K562 (cell line): ENCODE measurements around the gene OR2D2. TPM values are rescaled to one million over a fixed set of nuclear protein-coding genes. Genes with fewer than 3 reads are reported as not detected.

Source experiments
- ATAC-seq: fragments of 200-7000 bp; cut with Tn5 transposase; 3 replicates; pipeline ENCODE4 v1.9.1; 2020; ENCODE audit warnings: moderate library complexity
- BruUV-seq: library from RNA; stranded (reverse); fragments of 400-500 nt; replicated peaks from 2 replicates; lab custom pipeline; 2021; lab: Mats Ljungman, UMichigan
- CTCF ChIA-PET: fragments of 300-600 bp; formaldehyde crosslinking; extraction: SDS; loops from one replicate; lab custom pipeline; 2021; ENCODE audit warnings: low intra/inter-chr PET ratio; lab: Yijun Ruan, JAX
- POLR2A ChIA-PET: fragments of 300-600, 350-650 bp; sonication (Branson Sonifier 250); formaldehyde crosslinking; extraction: SDS; loops from one replicate; lab custom pipeline; 2021; ENCODE audit warnings: antibody characterized with exemption, inconsistent platforms; lab: Yijun Ruan, JAX
- DNase-seq, 4 experiments: peaks; one replicate each; pipeline versions ENCODE4 v3.0.0 to v3.0.0-alpha.2; 2011 to 2018; ENCODE audit warnings: low spot score in 3 of 4, mixed read lengths in 3 of 4; ENCODE audit errors: extremely low read depth in 1 of 4
- FAIRE-seq: peaks from 2 replicates; lab custom pipeline; 2011; peaks lifted over from hg19 to GRCh38; lab: Jason Lieb, UNC
- H2AFZ ChIP-seq: 2 replicates; pipeline ENCODE4 v1.6.0; 2011; ENCODE audit warnings: low read depth, low read length, control low read depth, inconsistent platforms
- H3K27ac ChIP-seq: fragments of 200-600 bp; 3 replicates; pipeline ENCODE4 v1.8.0; 2011; ENCODE audit warnings: low read depth, mild to moderate bottlenecking, control low read depth, inconsistent platforms, low read length, moderate library complexity, mixed read lengths; ENCODE audit errors: extremely low read depth
- H3K27me3 ChIP-seq, 2 experiments: fragments of 300-600 bp in 1 of 2; 2 replicates in 1 of 2; 3 replicates in 1 of 2; pipeline versions ENCODE4 v1.6.0 to v1.8.0; 2011; ENCODE audit warnings: inconsistent platforms in 2 of 2, low read length in 2 of 2, mild to moderate bottlenecking in 1 of 2, mixed read lengths in 1 of 2, moderate library complexity in 1 of 2; ENCODE audit not compliant: control insufficient read depth in 2 of 2, insufficient read depth in 2 of 2
- H3K36me3 ChIP-seq: fragments of 300-600 bp; 3 replicates; pipeline ENCODE4 v1.8.0; 2011; ENCODE audit warnings: mild to moderate bottlenecking, low read length, inconsistent platforms; ENCODE audit not compliant: control insufficient read depth, insufficient read depth
- H3K4me1 ChIP-seq, 2 experiments: fragments of 200-600 bp in 1 of 2; replicated peaks in 1 of 2; 2 replicates in 1 of 2; 3 replicates in 1 of 2; pipeline versions ENCODE4 v1.5.1 to v1.8.0; 2011; ENCODE audit warnings: inconsistent platforms in 2 of 2, low read length in 2 of 2, mild to moderate bottlenecking in 1 of 2, mixed read lengths in 1 of 2, moderate library complexity in 1 of 2; ENCODE audit not compliant: control insufficient read depth in 2 of 2, insufficient read depth in 2 of 2
- H3K4me2 ChIP-seq: 2 replicates; pipeline ENCODE4 v1.6.1; 2011; ENCODE audit warnings: low read length, control low read depth, inconsistent platforms, mixed read lengths; ENCODE audit not compliant: insufficient read depth
- H3K4me3 ChIP-seq: fragments of 200-600 bp; sonication (generic), shearing (Covaris generic); 2 replicates; pipeline ENCODE4 v1.5.1; 2016; ENCODE audit warnings: control low read depth, inconsistent platforms
- H3K79me2 ChIP-seq: fragments of 200-600 bp; 3 replicates; pipeline ENCODE4 v1.8.0; 2011; ENCODE audit warnings: low read length, inconsistent platforms; ENCODE audit not compliant: control insufficient read depth, insufficient read depth
- H3K9ac ChIP-seq, 2 experiments: 2 replicates each; pipeline versions ENCODE4 v1.6.0 to v1.6.1; 2011; ENCODE audit warnings: low read depth in 2 of 2, low read length in 2 of 2, control low read depth in 1 of 2, inconsistent platforms in 1 of 2, mild to moderate bottlenecking in 1 of 2, mixed read lengths in 1 of 2; ENCODE audit not compliant: insufficient read depth in 1 of 2
- H3K9me1 ChIP-seq: one replicate; pipeline ENCODE4 v1.6.0; 2011; ENCODE audit warnings: inconsistent platforms, mild to moderate bottlenecking, low read length, moderate library complexity; ENCODE audit not compliant: control insufficient read depth, insufficient read depth
- H3K9me3 ChIP-seq: replicated peaks from 2 replicates; pipeline ENCODE4 v1.5.1; 2011; ENCODE audit warnings: low read depth, low read length, inconsistent platforms; ENCODE audit not compliant: control insufficient read depth, insufficient read depth
- H4K20me1 ChIP-seq: replicated peaks from 2 replicates; pipeline ENCODE4 v1.6.1; 2011; ENCODE audit warnings: low read length, inconsistent platforms, mixed read lengths; ENCODE audit not compliant: control insufficient read depth, insufficient read depth
- HMBOX1 ChIP-seq: sonication (generic); IDR thresholded peaks from 2 replicates; pipeline ENCODE4 v1.6.1; 2016
- SAFB ChIP-seq: fragments of 200-400 bp; formaldehyde crosslinking; IDR thresholded peaks from 2 replicates; pipeline ENCODE4 v1.6.1; 2017; ENCODE audit warnings: low read depth, low read length, borderline replicate concordance
- SMARCB1 ChIP-seq: IDR thresholded peaks from 2 replicates; pipeline ENCODE4 v1.6.1; 2011; ENCODE audit warnings: improper control_type of control experiment, low read depth; ENCODE audit not compliant: insufficient read length
- SREBF1 ChIP-seq: fragments of 150-350 bp; IDR thresholded peaks from 2 replicates; pipeline ENCODE4 v1.6.1; 2014; ENCODE audit warnings: antibody characterized with exemption, low read depth, low read length, borderline replicate concordance
- ZKSCAN1 ChIP-seq: fragments of 150-350 bp; IDR thresholded peaks from 2 replicates; pipeline ENCODE4 v1.6.1; 2016; ENCODE audit warnings: low read depth, low read length
- ZMIZ1 ChIP-seq, 2 experiments: fragments of 150-350 bp in 1 of 2; IDR thresholded peaks; 2 replicates each; pipeline ENCODE4 v1.6.1; 2012 to 2016; ENCODE audit warnings: low read depth in 2 of 2, low read length in 2 of 2, mild to moderate bottlenecking in 1 of 2, moderate library complexity in 1 of 2
- WGBS: fragments of 100-300 bp; shearing (Covaris generic); methylation state at CpG from one replicate; pipeline ENCODE4 v1.1.6; 2016; ENCODE audit warnings: low coverage, mixed read lengths; ENCODE audit not compliant: insufficient coverage; ENCODE audit errors: missing lambda C conversion rate; 5-methylcytosine and 5-hydroxymethylcytosine counted together
- in situ Hi-C: fragments of 300-500 bp; cut with MboI; formaldehyde crosslinking; loops from 4 replicates; pipeline ENCODE4 v1.15.0; 2018; ENCODE audit warnings: inconsistent platforms, mixed read lengths
- intact Hi-C: fragments of 100-400 bp; cut with micrococcal nuclease; formaldehyde crosslinking; loops from 2 replicates; pipeline ENCODE4 v1.14.2; 2022
- polyA plus RNA-seq, 8 experiments: library from polyadenylated mRNA; depleted of rRNA in 4 of 8; stranded (reverse) in 5 of 8; unstranded in 3 of 8; fragments of >200 nt; fragmentation: Nextera tagmentation in 2 of 8; fragmentation: Illumina TruSeq in 1 of 8; extraction: Ambion mirVana in 2 of 8; extraction: Trizol in 1 of 8; gene quantifications; 2 replicates each; pipeline versions ENCODE4 v1.2.1 to v1.2.3, GENCODE V29; 2011 to 2014; ENCODE audit warnings: inconsistent platforms in 1 of 8, missing spikeins in 1 of 8
- total RNA-seq, 7 experiments: library from RNA; depleted of rRNA in 6 of 7; stranded (reverse); fragments of >200 nt in 6 of 7; fragmentation: Illumina TruSeq in 2 of 7; extraction: Trizol in 2 of 7; gene quantifications; 2 replicates each; pipeline versions ENCODE4 v1.2.1 to v1.2.3, GENCODE V29; 2011 to 2021; ENCODE audit warnings: low replicate concordance in 1 of 7
- TF ChIP-seq, protein P1 (sequence below): sonication (generic); formaldehyde crosslinking; IDR thresholded peaks from 2 replicates; pipeline ENCODE4 v1.8.0; 2023; ENCODE audit warnings: mild to moderate bottlenecking, missing genetic modification reagents

The OR2D2 gene
- total and polyA plus RNA-seq, 9 of the 15 experiments (the other 6 are each of a cell fraction or from before 2014, with no cell fraction given): 0.10 to 1.0 (median 0.57) TPM; not detected in 2

- TF ChIP-seq SAFB (no peak), SMARCB1 (peak; percentile 15), HMBOX1 (peak; percentile 21; the same call in 1 of the 2 replicates)
Observed at GRCh38 chr11:6927030-6927617, 34.8 kb upstream of the OR2D2 start (continued).

- Histone ChIP-seq H2AFZ (peak within 1 kb of the TSS; percentile 98), H3K79me2 (peaks cover 32% of the 10 kb centered on the region), H3K9me1 (no peaks in the 10 kb centered on the region), H3K9ac (peak within 1 kb of the TSS; percentile 90 to 98), H3K4me3 (peak within 1 kb of the TSS; percentile 70), H4K20me1 (no peaks in the 10 kb centered on the region), H3K27ac (peak within 1 kb of the TSS; percentile 89), H3K27me3 (no peaks in the 10 kb centered on the region), H3K4me1 (peaks cover 0 to 11% of the 10 kb centered on the region in 2 experiments; a peak in 3 of 5 replicates), H3K9me3 (no peaks in the 10 kb centered on the region), H3K36me3 (peaks cover 24% of the 10 kb centered on the region; the same call in 2 of the 3 replicates), H3K4me2 (peak within 1 kb of the TSS; percentile 94)
- ChIA-PET POLR2A (interaction anchor here (0.5 to 1.8 kb wide), 8 partner anchors 8 to 185 kb away, joined by 3 to 7 read pairs (median 4); no protein-coding TSS in a partner anchor), CTCF (no interaction called here)
- DNase-seq: peak; percentile 92 to 96 (median 93)
- under 1% methylated on average over 54 of the region's 61 CpGs for WGBS
- intact Hi-C loops (no loop called here), in situ Hi-C loops (no loop called here)
- peak; percentile 98 for FAIRE-seq
- peak; percentile 94 for ATAC-seq
- BruUV-seq: TSS peak; percentile 62
- TF ChIP-seq, protein P1, sequence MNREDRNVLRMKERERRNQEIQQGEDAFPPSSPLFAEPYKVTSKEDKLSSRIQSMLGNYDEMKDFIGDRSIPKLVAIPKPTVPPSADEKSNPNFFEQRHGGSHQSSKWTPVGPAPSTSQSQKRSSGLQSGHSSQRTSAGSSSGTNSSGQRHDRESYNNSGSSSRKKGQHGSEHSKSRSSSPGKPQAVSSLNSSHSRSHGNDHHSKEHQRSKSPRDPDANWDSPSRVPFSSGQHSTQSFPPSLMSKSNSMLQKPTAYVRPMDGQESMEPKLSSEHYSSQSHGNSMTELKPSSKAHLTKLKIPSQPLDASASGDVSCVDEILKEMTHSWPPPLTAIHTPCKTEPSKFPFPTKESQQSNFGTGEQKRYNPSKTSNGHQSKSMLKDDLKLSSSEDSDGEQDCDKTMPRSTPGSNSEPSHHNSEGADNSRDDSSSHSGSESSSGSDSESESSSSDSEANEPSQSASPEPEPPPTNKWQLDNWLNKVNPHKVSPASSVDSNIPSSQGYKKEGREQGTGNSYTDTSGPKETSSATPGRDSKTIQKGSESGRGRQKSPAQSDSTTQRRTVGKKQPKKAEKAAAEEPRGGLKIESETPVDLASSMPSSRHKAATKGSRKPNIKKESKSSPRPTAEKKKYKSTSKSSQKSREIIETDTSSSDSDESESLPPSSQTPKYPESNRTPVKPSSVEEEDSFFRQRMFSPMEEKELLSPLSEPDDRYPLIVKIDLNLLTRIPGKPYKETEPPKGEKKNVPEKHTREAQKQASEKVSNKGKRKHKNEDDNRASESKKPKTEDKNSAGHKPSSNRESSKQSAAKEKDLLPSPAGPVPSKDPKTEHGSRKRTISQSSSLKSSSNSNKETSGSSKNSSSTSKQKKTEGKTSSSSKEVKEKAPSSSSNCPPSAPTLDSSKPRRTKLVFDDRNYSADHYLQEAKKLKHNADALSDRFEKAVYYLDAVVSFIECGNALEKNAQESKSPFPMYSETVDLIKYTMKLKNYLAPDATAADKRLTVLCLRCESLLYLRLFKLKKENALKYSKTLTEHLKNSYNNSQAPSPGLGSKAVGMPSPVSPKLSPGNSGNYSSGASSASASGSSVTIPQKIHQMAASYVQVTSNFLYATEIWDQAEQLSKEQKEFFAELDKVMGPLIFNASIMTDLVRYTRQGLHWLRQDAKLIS (CRISPR knock-in tag): 0 out of 2 replicates have a peak, but pooled peaks have one; percentile 65
- peak; percentile 11; the same call in 1 of the 2 replicates for TF ChIP-seq ZKSCAN1
- 0 out of 4 replicates have a peak, but pooled peaks of 1 of the 2 experiments have one; percentile 13 for TF ChIP-seq ZMIZ1 (IDR thresholded peaks at IDR 0.05; ENCODE audit: low read depth in 2 of 2, low read length in 2 of 2)
- TF ChIP-seq SREBF1: no peak
Observed at GRCh38 chr11:6926208-6927029, 34.1 kb upstream of the OR2D2 start, which contains the start of gene ZNF215. ZNF215 (plus strand) TSS chr11:6926426; CDS start chr11:6932273, 5,847 bp downstream.
